CD14-positive monocyte (primary cell): Measurements from ENCODE around the gene SYTL5. TPM values are rescaled to one million over a fixed set of nuclear protein-coding genes. Genes with fewer than 3 reads are reported as not detected.
A peak's percentile ranks its signal among the peaks of the same experiment; 100 is the strongest.

Experiments
- DNase-seq, 3 donors: peaks; one replicate each; pipeline ENCODE4 v3.0.0-alpha.2; 2011 to 2022
- H2AFZ ChIP-seq: 2 replicates; pipeline ENCODE4 v1.6.0; 2012; ENCODE audit warnings: mild to moderate bottlenecking, low read depth, low read length, inconsistent platforms; ENCODE audit not compliant: insufficient read depth, poor library complexity, severe bottlenecking
- H3K27ac ChIP-seq, 2 donors: 1 replicate in 1 of 2; 2 replicates in 1 of 2; pipeline ENCODE4 v1.5.1; 2012 to 2013; ENCODE audit warnings: low read length in 2 of 2, control low read depth in 1 of 2, inconsistent platforms in 1 of 2, low read depth in 1 of 2, mild to moderate bottlenecking in 1 of 2
- H3K27me3 ChIP-seq, 2 donors: one replicate each; pipeline versions ENCODE4 v1.6.0 to v1.6.1; 2011 to 2013; ENCODE audit warnings: low read length in 2 of 2; ENCODE audit not compliant: control insufficient read depth in 2 of 2, insufficient read depth in 2 of 2
- H3K36me3 ChIP-seq, 2 donors: replicated peaks in 1 of 2; 1 replicate in 1 of 2; 2 replicates in 1 of 2; pipeline versions ENCODE4 v1.5.1 to v1.6.1; 2012 to 2013; ENCODE audit warnings: low read length in 2 of 2, control low read depth in 1 of 2, inconsistent platforms in 1 of 2, mild to moderate bottlenecking in 1 of 2; ENCODE audit not compliant: insufficient read depth in 2 of 2, control insufficient read depth in 1 of 2
- H3K4me1 ChIP-seq, 2 donors: 1 replicate in 1 of 2; 2 replicates in 1 of 2; pipeline versions ENCODE4 v1.5.1 to v1.6.1; 2012 to 2013; ENCODE audit warnings: low read length in 2 of 2, control low read depth in 1 of 2, inconsistent platforms in 1 of 2, mild to moderate bottlenecking in 1 of 2, moderate library complexity in 1 of 2; ENCODE audit not compliant: insufficient read depth in 2 of 2, control insufficient read depth in 1 of 2
- H3K4me2 ChIP-seq: replicated peaks from 2 replicates; pipeline ENCODE3; 2012; ENCODE audit warnings: low read length, moderate library complexity, mild to moderate bottlenecking; ENCODE audit not compliant: poor library complexity, severe bottlenecking; ENCODE audit errors: extremely low read depth
- H3K4me3 ChIP-seq, 3 experiments: fragments of 200-600 bp in 1 of 3; sonication (generic) in 1 of 3; replicated peaks in 1 of 3; 1 replicate in 2 of 3; 2 replicates in 1 of 3; pipeline ENCODE4 v1.5.1; 2011 to 2013; ENCODE audit warnings: low read length in 3 of 3, mild to moderate bottlenecking in 3 of 3, control low read depth in 2 of 3, low read depth in 2 of 3, inconsistent platforms in 1 of 3, moderate library complexity in 1 of 3
- H3K79me2 ChIP-seq: 2 replicates; pipeline ENCODE4 v1.6.0; 2012; ENCODE audit warnings: mild to moderate bottlenecking, control low read depth, inconsistent platforms, low read length, moderate library complexity; ENCODE audit not compliant: insufficient read depth
- H3K9ac ChIP-seq: 2 replicates; pipeline ENCODE4 v1.6.0; 2017; ENCODE audit warnings: low read length, mild to moderate bottlenecking; ENCODE audit not compliant: insufficient read depth, poor library complexity, severe bottlenecking
- H3K9me3 ChIP-seq, 2 donors: replicated peaks in 1 of 2; 1 replicate in 1 of 2; 2 replicates in 1 of 2; pipeline versions ENCODE4 v1.5.1 to v1.6.1; 2012 to 2013; ENCODE audit warnings: low read length in 2 of 2, control low read depth in 1 of 2; ENCODE audit not compliant: control insufficient read depth in 1 of 2, insufficient read depth in 1 of 2
- H4K20me1 ChIP-seq: 2 replicates; pipeline ENCODE4 v1.6.0; 2012; ENCODE audit warnings: mild to moderate bottlenecking, low read length, control low read depth, moderate library complexity; ENCODE audit not compliant: insufficient read depth
- H3K27ac Mint-ChIP-seq, 7 donors: one replicate each; pipeline ENCODE4 v1.8.0; 2020; ENCODE audit warnings: mild to moderate bottlenecking in 7 of 7, mixed read lengths in 7 of 7, moderate library complexity in 6 of 7, inconsistent platforms in 2 of 7
- H3K27me3 Mint-ChIP-seq, 3 donors: one replicate each; pipeline ENCODE4 v1.8.0; 2021 to 2022; ENCODE audit warnings: low read depth in 3 of 3, mild to moderate bottlenecking in 3 of 3, mixed read lengths in 3 of 3, moderate library complexity in 3 of 3, inconsistent platforms in 1 of 3
- H3K36me3 Mint-ChIP-seq, 2 donors: one replicate each; pipeline ENCODE4 v1.8.0; 2020; ENCODE audit warnings: mixed read lengths in 2 of 2, inconsistent platforms in 1 of 2, mild to moderate bottlenecking in 1 of 2
- H3K4me1 Mint-ChIP-seq: one replicate; pipeline ENCODE4 v1.8.0; 2020; ENCODE audit warnings: mild to moderate bottlenecking, mixed read lengths
- H3K4me3 Mint-ChIP-seq, 2 donors: one replicate each; pipeline ENCODE4 v1.8.0; 2020; ENCODE audit warnings: mild to moderate bottlenecking in 2 of 2, mixed read lengths in 2 of 2, moderate library complexity in 1 of 2
- H3K9me3 Mint-ChIP-seq, 7 donors: one replicate each; pipeline ENCODE4 v1.8.0; 2020 to 2022; ENCODE audit warnings: mixed read lengths in 7 of 7, mild to moderate bottlenecking in 6 of 7, moderate library complexity in 6 of 7, inconsistent platforms in 2 of 7
- CTCF ChIP-seq: fragments of 200-600 bp; IDR thresholded peaks from one replicate; pipeline ENCODE4 v1.8.0; 2022; ENCODE audit warnings: antibody characterized with exemption, mild to moderate bottlenecking
- WGBS: methylation state at CpG from one replicate; pipeline ENCODE4 v1.1.5; 2013; ENCODE audit warnings: missing lambda C conversion rate; ENCODE audit not compliant: insufficient coverage; 5-methylcytosine and 5-hydroxymethylcytosine counted together
- intact Hi-C, 2 donors: fragments of 100-400 bp; cut with micrococcal nuclease; formaldehyde crosslinking; loops; one replicate each; pipeline versions ENCODE4 v1.15.0 to v1.15.1; 2023
- polyA plus RNA-seq, 3 donors: library from polyadenylated mRNA; depleted of rRNA in 1 of 3; unstranded in 2 of 3; stranded (reverse) in 1 of 3; fragments of 300-500 nt in 2 of 3; fragments of >200 nt in 1 of 3; fragmentation: Illumina TruSeq in 2 of 3; gene quantifications; 1 replicate in 2 of 3; 2 replicates in 1 of 3; pipeline ENCODE4 v1.2.3, GENCODE V29; 2012 to 2021

The SYTL5 gene
- polyA plus RNA-seq, 3 donors = not detected

- 83% methylated on average over 1 of the region's 1 CpG for WGBS
- Histone ChIP-seq H3K4me2 (no peak overlapping the region), H3K36me3 (no peaks in the 10 kb centered on the region), H3K4me1 (no peaks in the 10 kb centered on the region), H3K9me3 (no peaks in the 10 kb centered on the region), H3K27me3 (no peaks in the 10 kb centered on the region), H3K4me3 (no peak overlapping the region), H3K9ac (no peak overlapping the region), H3K79me2 (no peaks in the 10 kb centered on the region), H3K27ac (no peak overlapping the region), H4K20me1 (no peaks in the 10 kb centered on the region), H2AFZ (no peak overlapping the region)
- TF ChIP-seq CTCF = no peak
- Mint-ChIP-seq H3K9me3 (peaks cover 0 to 7% (median 0%) of the 10 kb centered on the region in 7 donors), H3K4me3 (no peak overlapping the region), H3K4me1 (no peaks in the 10 kb centered on the region), H3K27me3 (no peaks in the 10 kb centered on the region), H3K36me3 (no peaks in the 10 kb centered on the region), H3K27ac (no peak overlapping the region)
- intact Hi-C loops = no loop called here
- DNase-seq = no peak
Measured at GRCh38 chrX:38050806-38051205, 44.5 kb downstream of the SYTL5 start.

GRCh38 chrX:38052096-38052495, 45.7 kb downstream of the SYTL5 start:
- Histone ChIP-seq H4K20me1 (no peaks in the 10 kb centered on the region), H3K9ac (no peak overlapping the region), H3K4me3 (no peak overlapping the region), H3K27ac (no peak overlapping the region), H3K4me1 (no peaks in the 10 kb centered on the region), H3K4me2 (no peak overlapping the region), H3K27me3 (no peaks in the 10 kb centered on the region), H2AFZ (no peak overlapping the region), H3K79me2 (no peaks in the 10 kb centered on the region), H3K36me3 (no peaks in the 10 kb centered on the region), H3K9me3 (no peaks in the 10 kb centered on the region)
- intact Hi-C loops = no loop called here
- no peak for TF ChIP-seq CTCF
- Mint-ChIP-seq H3K9me3 (peaks cover 0 to 6% (median 0%) of the 10 kb centered on the region in 7 donors), H3K27me3 (no peaks in the 10 kb centered on the region), H3K4me1 (no peaks in the 10 kb centered on the region), H3K36me3 (no peaks in the 10 kb centered on the region), H3K27ac (no peak overlapping the region), H3K4me3 (no peak overlapping the region)
- DNase-seq = peak in 1 of 3 donors; percentile 10
- WGBS = no CpG with 5 or more reads among the region's 1 CpG
